OCI-LY3 (cell line): ENCODE data around the gene EGR4.

Source experiments
- CTCF ChIP-seq: fragments of 200-600, 300-600 bp; sonication (generic); IDR thresholded peaks from 2 replicates; pipeline ENCODE4 v1.5.1; 2014; ENCODE audit warnings: antibody characterized with exemption, low read length, low read depth
- EZH2phosphoT487 ChIP-seq: fragments of 200-600 bp; shearing (Covaris generic); IDR thresholded peaks from 2 replicates; pipeline ENCODE4 v1.6.1; 2018; ENCODE audit warnings: antibody characterized with exemption, mixed run types, low read depth

GRCh38 chr2:73324126-73324725, 30.9 kb upstream of the EGR4 start:
- no peak for TF ChIP-seq CTCF
- no peak for TF ChIP-seq EZH2phosphoT487
